Skin of body (tissue), 2 donors: ENCODE results near the gene CDK14. TPM values are rescaled to one million over a fixed set of nuclear protein-coding genes. Genes with fewer than 3 reads are reported as not detected.
"Not testable (repeated sequence)": the region's sequence is repeated elsewhere in the genome, so short reads cannot be mapped to it uniquely, and the experiment has no call there.

Source experiments
- DNase-seq: peaks from one replicate; lab custom pipeline; 2025; lab: John Stamatoyannopoulos, UW
- total RNA-seq: library from RNA; depleted of rRNA; stranded (reverse); fragments of >200 nt; gene quantifications from one replicate; pipeline ENCODE4 v1.2.3, GENCODE V29; 2014

CDK14 gene
- total RNA-seq, 1 donor from 2014 or later, result 51.6 TPM

GRCh38 chr7:91140982-91141381 is 544.9 kb downstream of the CDK14 start:
- DNase-seq, result no peak

- DNase-seq, result no peak
Observed at GRCh38 chr7:91142743-91143142, 546.6 kb downstream of the CDK14 start.

GRCh38 chr7:91149341-91150246 is 553.5 kb downstream of the CDK14 start:
- peak; percentile 82 for DNase-seq

GRCh38 chr7:91151916-91152315 is 555.8 kb downstream of the CDK14 start:
- no peak for DNase-seq

- peak; percentile 76 for DNase-seq
Observed at GRCh38 chr7:91156316-91157185, 560.4 kb downstream of the CDK14 start.

- DNase-seq, result no peak
Observed at GRCh38 chr7:91157579-91158320, 561.6 kb downstream of the CDK14 start.

- DNase-seq, result no peak
Observed at GRCh38 chr7:91162436-91162835, 566.3 kb downstream of the CDK14 start.

GRCh38 chr7:91164506-91164905 is 568.4 kb downstream of the CDK14 start:
- no peak for DNase-seq

GRCh38 chr7:91165006-91165845 is 569.1 kb downstream of the CDK14 start:
- peak; percentile 68 for DNase-seq

- DNase-seq, result no peak
Observed at GRCh38 chr7:91165846-91166230, 569.7 kb downstream of the CDK14 start.

- peak; percentile 87 for DNase-seq
Observed at GRCh38 chr7:91168871-91169829, 573.0 kb downstream of the CDK14 start.

GRCh38 chr7:91169830-91170191 is 573.7 kb downstream of the CDK14 start:
- no peak for DNase-seq

- not testable (repeated sequence) for DNase-seq
Observed at GRCh38 chr7:91173265-91173664, 577.1 kb downstream of the CDK14 start.

GRCh38 chr7:91180746-91181145 is 584.6 kb downstream of the CDK14 start:
- no peak for DNase-seq

- DNase-seq, result no peak
Observed at GRCh38 chr7:91181949-91182348, 585.8 kb downstream of the CDK14 start.

GRCh38 chr7:91182819-91183764 is 587.0 kb downstream of the CDK14 start:
- no peak for DNase-seq

- DNase-seq, result no peak
Observed at GRCh38 chr7:91185771-91186170, 589.6 kb downstream of the CDK14 start.

GRCh38 chr7:91187061-91187460 is 590.9 kb downstream of the CDK14 start:
- no peak for DNase-seq
